Loucy (cell line): Measurements from ENCODE around the gene CAPN8.

Experiments
- H2AFZ ChIP-seq: fragments of 200-600 bp; sonication (generic); 2 replicates; pipeline ENCODE4 v1.6.0; 2016; ENCODE audit warnings: antibody characterized with exemption, mild to moderate bottlenecking, low read length, moderate library complexity
- H3F3A ChIP-seq: fragments of 200-600 bp; 2 replicates; pipeline ENCODE4 v1.6.0; 2016; ENCODE audit warnings: antibody characterized with exemption, low read depth, mild to moderate bottlenecking
- H3K27me3 ChIP-seq: fragments of 200-600 bp; sonication (generic); 2 replicates; pipeline ENCODE4 v1.6.1; 2014; ENCODE audit warnings: low read length, mild to moderate bottlenecking; ENCODE audit not compliant: insufficient read depth, poor library complexity, severe bottlenecking
- H3K36me3 ChIP-seq: fragments of 200-600 bp; sonication (generic); 2 replicates; pipeline ENCODE4 v1.6.1; 2016; ENCODE audit warnings: low read length; ENCODE audit not compliant: insufficient read depth
- H3K4me1 ChIP-seq: fragments of 200-600 bp; sonication (generic); 2 replicates; pipeline ENCODE4 v1.5.1; 2014; ENCODE audit warnings: low read length, mild to moderate bottlenecking; ENCODE audit not compliant: insufficient read depth, poor library complexity, severe bottlenecking
- H3K4me2 ChIP-seq: fragments of 200-600 bp; sonication (generic); 2 replicates; pipeline ENCODE4 v1.6.0; 2014; ENCODE audit warnings: antibody characterized with exemption, low read length, low read depth, mild to moderate bottlenecking; ENCODE audit not compliant: poor library complexity, severe bottlenecking
- H3K4me3 ChIP-seq: fragments of 200-600 bp; sonication (generic); 2 replicates; pipeline ENCODE4 v1.5.1; 2014; ENCODE audit warnings: low read length, mild to moderate bottlenecking, mixed read lengths; ENCODE audit not compliant: poor library complexity, severe bottlenecking
- H3K79me2 ChIP-seq: fragments of 200-600 bp; sonication (generic); 2 replicates; pipeline ENCODE4 v1.6.1; 2014; ENCODE audit warnings: low read length; ENCODE audit not compliant: insufficient read depth
- H3K9ac ChIP-seq: fragments of 200-600 bp; sonication (generic); 2 replicates; pipeline ENCODE4 v1.6.0; 2014; ENCODE audit warnings: mild to moderate bottlenecking, low read depth, low read length, moderate library complexity; ENCODE audit not compliant: poor library complexity, severe bottlenecking
- H3K9me2 ChIP-seq: fragments of 200-600 bp; sonication (generic); replicated peaks from 2 replicates; pipeline ENCODE4 v1.6.1; 2016; ENCODE audit warnings: low read depth, low read length, mixed read lengths
- H3K9me3 ChIP-seq: fragments of 200-600 bp; sonication (generic); 2 replicates; pipeline ENCODE4 v1.6.1; 2014; ENCODE audit warnings: mild to moderate bottlenecking, antibody characterized with exemption, low read length, low read depth; ENCODE audit not compliant: insufficient read depth
- H4K20me1 ChIP-seq: fragments of 200-600 bp; sonication (generic); 2 replicates; pipeline ENCODE4 v1.6.0; 2014; ENCODE audit warnings: antibody characterized with exemption, low read length, mild to moderate bottlenecking; ENCODE audit not compliant: insufficient read depth, poor library complexity, severe bottlenecking
- EZH2phosphoT487 ChIP-seq: fragments of 200-600 bp; IDR thresholded peaks from 2 replicates; pipeline ENCODE4 v1.6.1; 2018; ENCODE audit warnings: antibody characterized with exemption, mild to moderate bottlenecking, moderate library complexity, borderline replicate concordance
- TF ChIP-seq, protein P1 (sequence below): fragments of 200-600 bp; sonication (generic); conservative IDR thresholded peaks from 2 replicates; pipeline ENCODE4 v1.5.1; 2014; ENCODE audit warnings: mild to moderate bottlenecking, antibody characterized with exemption, low read length

The CAPN8 gene

DNA sequence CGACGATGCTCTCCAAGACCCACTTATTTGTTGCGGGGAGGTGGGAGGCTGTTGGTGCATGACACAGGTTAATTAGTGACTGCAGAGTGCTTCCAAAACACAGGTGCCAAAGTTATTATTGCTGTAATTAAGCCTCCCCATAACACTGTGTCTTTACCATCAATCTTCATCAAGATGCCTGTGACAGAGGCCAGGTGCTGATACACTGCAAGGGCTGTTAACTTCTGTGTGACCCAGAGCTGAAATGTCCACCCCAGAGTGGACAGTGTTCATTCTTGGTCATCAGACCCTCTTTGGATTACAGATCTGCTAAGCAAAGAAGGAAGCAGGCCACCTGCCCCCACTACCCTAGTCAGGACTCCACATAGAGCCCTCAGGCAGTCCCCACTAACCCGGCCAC, 55.5 kb downstream of the CAPN8 start:
- H3K4me3 ChIP-seq, result no peak overlapping the region
- TF ChIP-seq, protein P1, sequence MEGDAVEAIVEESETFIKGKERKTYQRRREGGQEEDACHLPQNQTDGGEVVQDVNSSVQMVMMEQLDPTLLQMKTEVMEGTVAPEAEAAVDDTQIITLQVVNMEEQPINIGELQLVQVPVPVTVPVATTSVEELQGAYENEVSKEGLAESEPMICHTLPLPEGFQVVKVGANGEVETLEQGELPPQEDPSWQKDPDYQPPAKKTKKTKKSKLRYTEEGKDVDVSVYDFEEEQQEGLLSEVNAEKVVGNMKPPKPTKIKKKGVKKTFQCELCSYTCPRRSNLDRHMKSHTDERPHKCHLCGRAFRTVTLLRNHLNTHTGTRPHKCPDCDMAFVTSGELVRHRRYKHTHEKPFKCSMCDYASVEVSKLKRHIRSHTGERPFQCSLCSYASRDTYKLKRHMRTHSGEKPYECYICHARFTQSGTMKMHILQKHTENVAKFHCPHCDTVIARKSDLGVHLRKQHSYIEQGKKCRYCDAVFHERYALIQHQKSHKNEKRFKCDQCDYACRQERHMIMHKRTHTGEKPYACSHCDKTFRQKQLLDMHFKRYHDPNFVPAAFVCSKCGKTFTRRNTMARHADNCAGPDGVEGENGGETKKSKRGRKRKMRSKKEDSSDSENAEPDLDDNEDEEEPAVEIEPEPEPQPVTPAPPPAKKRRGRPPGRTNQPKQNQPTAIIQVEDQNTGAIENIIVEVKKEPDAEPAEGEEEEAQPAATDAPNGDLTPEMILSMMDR, result no peak
- no peak for TF ChIP-seq EZH2phosphoT487
- H2AFZ ChIP-seq, result no peak overlapping the region
- no peaks in the 10 kb centered on the region for H3K27me3 ChIP-seq
- H3K9me3 ChIP-seq, result no peaks in the 10 kb centered on the region; the same call in 1 of the 2 replicates
- H4K20me1 ChIP-seq, result no peaks in the 10 kb centered on the region
- no peak overlapping the region for H3K9ac ChIP-seq
- H3K36me3 ChIP-seq, result no peaks in the 10 kb centered on the region
- no peaks in the 10 kb centered on the region for H3K79me2 ChIP-seq
- peaks cover 11% of the 10 kb centered on the region for H3K4me1 ChIP-seq
- H3K4me2 ChIP-seq, result no peak overlapping the region
- H3K9me2 ChIP-seq, result no peaks in the 10 kb centered on the region
- no peaks in the 10 kb centered on the region for H3F3A ChIP-seq

DNA sequence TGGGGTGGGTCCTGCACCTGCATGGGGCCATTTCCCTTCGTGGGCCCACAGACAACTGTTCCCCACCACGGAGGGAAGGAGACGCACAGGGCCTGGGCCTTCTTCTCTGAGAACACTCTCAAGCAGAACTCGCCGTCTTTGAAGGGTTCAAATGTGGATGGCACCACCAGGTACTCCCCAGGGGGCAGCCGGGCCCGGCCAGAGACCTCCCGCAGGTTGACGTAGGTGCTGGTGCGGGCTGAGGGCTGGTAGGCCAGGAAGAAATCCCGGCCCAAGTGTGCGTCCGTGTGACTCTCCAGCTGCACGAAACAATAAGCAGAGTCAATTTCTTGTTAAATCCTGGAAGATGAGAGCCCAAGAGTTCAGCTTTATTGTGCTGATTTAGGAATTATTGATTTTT, 56.4 kb downstream of the CAPN8 start:
- Histone ChIP-seq H3K4me2 (no peak overlapping the region), H3K4me1 (peaks cover 11% of the 10 kb centered on the region), H3K27me3 (no peaks in the 10 kb centered on the region), H4K20me1 (no peaks in the 10 kb centered on the region), H3K9me3 (no peaks in the 10 kb centered on the region; the same call in 1 of the 2 replicates), H3F3A (no peaks in the 10 kb centered on the region), H3K9ac (no peak overlapping the region), H3K79me2 (no peaks in the 10 kb centered on the region), H3K4me3 (no peak overlapping the region), H2AFZ (no peak overlapping the region), H3K9me2 (no peaks in the 10 kb centered on the region), H3K36me3 (no peaks in the 10 kb centered on the region)
- TF ChIP-seq EZH2phosphoT487, result no peak
- TF ChIP-seq, protein P1, result no peak

DNA sequence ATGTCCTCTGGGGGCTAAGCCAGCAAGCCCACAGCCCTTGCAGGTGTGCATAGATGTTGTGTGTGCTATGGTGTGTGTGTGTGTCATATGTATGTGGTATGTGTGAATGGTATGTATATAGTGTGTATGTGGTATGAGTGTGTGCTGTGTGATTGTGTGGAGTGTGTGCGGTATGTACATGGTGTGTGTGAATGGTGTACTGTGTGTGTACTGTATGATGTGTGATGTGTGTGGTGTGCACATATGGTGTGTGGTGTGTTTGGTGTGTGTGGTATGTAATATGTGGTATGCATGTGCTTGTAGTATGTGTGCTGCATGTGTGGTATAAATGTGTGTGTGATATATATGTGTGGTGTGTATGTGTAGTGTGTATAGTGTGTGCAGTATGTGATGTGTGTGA, 107.0 kb downstream of the CAPN8 start:
- Histone ChIP-seq H3K79me2 (no peaks in the 10 kb centered on the region), H2AFZ (no peak overlapping the region), H3K4me3 (no peak overlapping the region), H3K36me3 (no peaks in the 10 kb centered on the region), H3K9me2 (no peaks in the 10 kb centered on the region), H3K4me2 (no peak overlapping the region), H3K4me1 (no peaks in the 10 kb centered on the region), H4K20me1 (no peaks in the 10 kb centered on the region), H3K9ac (no peak overlapping the region), H3K9me3 (no peaks in the 10 kb centered on the region), H3F3A (no peaks in the 10 kb centered on the region), H3K27me3 (no peaks in the 10 kb centered on the region)
- TF ChIP-seq EZH2phosphoT487, result no peak
- TF ChIP-seq, protein P1, result no peak
